ENCODE measurements around the gene MCUB.

DNA sequence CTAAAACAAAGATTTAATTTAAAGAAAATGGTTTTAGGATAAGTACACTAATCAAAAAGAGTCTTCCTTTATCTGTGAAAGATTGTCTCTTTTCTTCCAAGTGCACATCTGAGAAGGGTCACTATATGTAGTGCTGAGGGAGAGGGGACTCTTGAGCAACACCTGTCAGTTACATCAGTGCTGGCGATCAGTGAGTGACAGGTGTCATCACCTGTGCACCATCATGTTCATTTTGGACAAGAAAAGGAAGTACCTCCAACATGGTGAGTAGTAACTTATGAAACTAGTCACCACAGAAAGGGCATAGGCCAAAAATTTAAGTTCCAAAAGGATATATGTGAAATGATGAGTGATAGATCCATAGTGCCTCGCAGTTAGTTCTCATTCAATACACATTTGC is 55.7 kb downstream of the MCUB start:
- TF ChIP-seq POLR2A (IDR thresholded peaks at IDR 0.05) (no peak), POLR2AphosphoS5 (IDR thresholded peaks at IDR 0.05) (no peak), CTCF (IDR thresholded peaks at IDR 0.05) (no peak), EP300 (IDR thresholded peaks at IDR 0.05) (no peak)
